NCI-H345 treated with DMSO at 0.1 percent for 48 hours (cell line): Measurements from ENCODE around the gene VIPR2.
"Not testable (repeated sequence)": the region's sequence is repeated elsewhere in the genome, so short reads cannot be mapped to it uniquely, and the experiment has no call there.

Source experiments
- DNase-seq: peaks from one replicate; lab custom pipeline; 2025; ENCODE audit not compliant: unreplicated experiment; lab: John Stamatoyannopoulos, UW

VIPR2 gene

DNA sequence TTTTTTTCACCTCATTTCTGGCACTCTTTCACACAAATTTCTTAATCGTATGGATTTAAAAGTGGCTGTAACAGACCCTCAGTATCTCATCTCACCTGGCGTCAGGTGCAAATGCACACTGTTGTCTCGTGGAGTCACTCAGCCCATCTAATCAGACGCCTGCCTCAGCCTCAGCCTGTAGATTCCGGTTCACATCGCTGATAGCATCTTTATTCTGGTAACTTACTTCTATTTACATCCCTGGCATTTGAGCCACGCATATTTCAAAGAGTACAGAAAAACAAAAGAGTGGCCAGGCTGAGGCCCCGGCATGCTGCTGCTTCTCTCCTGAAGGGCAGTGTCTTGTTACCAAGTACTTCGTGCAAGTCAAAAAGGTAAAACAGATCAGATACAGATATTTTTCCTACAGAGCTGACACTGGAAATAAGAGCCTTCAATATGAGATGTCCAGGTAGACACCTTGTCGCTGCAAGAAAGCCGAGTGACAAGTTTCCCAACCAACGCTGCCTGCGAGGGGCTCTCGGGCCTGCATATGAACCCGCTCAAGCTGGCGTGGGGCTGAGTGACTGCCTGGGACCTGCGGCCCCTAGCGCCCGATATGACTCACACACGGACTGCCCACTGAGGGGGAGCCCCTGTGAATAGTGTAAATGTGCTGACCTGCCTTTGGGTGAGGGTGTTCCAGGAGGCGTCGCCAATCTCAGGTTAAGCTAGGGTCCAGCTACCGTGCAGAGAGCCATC is 4.3 kb downstream of the VIPR2 start:
- DNase-seq: no peak

DNA sequence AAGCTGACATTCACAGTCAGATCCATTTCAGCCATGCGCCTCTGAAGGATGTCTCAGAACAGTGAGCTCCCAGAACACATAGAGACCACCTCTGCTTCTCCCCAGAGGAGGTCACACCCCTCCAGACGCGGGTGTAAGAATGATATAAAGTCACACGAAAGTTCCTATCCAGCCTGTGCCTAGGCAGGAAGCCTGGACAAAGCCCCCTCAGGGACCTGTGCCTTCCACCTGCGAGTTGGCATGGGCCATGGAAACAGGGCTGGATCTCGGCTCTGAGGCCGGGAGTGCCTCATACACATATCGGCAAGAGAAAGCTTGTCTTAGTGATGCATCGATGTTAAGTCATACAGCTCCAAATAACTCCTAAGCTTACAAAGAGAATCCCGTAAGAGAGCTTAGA is 5.0 kb downstream of the VIPR2 start:
- DNase-seq: no peak

DNA sequence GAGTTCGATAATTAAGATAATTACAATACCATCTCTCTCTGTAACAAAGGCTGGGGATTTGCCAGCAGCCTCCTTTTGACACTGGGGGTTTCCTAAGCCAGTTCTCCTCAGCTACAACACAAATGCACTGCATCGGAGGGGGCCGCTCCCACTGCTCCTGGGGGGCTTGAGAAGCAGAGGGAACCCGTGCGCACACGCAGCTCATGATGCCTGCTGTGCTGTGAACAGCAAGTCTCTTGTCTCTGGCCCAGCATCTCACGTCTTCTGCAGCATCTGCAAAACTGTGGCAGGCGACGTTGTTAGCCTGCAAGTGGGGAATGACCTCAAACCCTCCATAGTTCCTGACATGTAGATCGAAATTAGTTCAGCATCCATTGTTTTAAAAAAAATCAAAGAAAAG is 5.5 kb downstream of the VIPR2 start:
- no peak for DNase-seq

DNA sequence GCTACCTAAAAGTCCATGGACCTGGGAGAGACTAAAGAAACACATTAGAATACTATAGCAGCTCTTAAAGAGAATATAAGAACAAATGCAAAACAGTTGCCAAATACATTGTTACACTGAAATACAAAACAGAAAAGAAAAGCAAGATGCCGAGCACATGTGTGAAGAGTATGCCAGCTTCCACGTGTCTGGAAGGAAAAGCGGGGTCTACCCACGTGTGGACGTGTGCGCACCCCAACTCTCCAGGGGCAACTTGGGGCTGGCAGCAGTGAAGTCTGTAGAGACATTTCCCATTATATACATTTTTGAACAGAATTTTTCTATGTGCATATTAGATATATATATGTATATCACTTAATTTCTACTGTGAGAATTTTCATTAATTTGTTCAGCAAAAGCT is 6.2 kb downstream of the VIPR2 start:
- DNase-seq: no peak

DNA sequence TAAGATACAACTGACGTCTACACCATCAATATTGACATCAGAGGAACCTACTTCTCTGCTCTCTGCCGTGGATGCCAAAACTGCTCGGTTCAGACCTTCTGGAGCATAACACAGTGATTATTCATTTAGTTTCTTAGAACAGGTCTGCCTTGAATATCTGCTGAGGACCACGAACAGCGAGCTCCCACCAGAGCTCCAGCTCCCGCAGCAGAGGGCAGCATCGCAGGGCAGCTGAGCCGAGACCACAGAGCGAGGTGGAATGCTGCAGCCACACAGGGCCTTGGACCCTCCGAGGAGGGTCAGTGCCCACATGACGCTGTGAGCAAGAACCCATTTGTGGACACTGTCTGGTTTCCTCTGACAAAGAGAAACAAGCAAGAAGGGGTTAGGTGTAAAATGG is 6.8 kb downstream of the VIPR2 start:
- no peak for DNase-seq

DNA sequence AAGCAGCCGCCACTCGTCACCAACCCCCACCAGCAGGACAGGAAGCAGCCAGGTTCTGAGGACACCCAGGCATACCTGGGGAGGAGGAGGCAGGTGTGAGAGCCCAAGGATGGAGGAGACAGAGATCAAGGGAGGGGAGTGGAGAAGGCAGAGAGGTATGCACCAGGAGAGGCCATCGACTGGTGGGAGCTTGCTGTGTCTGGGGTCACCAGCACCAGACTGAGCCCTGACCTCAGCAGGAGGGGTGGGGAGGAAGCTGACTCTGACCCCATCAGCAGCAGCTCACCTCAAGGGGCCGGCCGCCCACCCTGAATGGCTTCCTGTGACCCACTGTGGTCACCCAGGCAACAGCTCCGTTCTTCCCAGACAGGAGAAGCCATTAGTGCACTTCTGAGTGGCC is 7.8 kb downstream of the VIPR2 start:
- no peak for DNase-seq

DNA sequence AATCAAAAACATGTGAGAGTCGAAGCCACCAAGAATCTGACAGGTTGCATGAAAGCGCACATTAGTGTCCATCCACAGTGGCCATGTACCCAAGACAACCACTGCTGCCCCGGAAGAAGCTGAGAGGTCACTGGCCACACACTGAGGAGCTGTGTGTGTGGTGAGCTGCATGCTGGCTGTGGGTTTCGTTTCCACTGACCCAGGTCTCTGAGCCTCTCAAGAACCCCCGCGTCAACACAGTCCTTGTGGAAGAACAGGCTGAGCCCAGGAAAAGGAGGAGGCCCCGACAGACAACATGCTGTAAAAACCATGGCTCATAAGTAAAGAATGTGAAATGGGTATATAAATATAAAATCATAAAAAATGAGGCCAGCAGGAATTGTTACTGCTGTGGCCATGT is 8.2 kb downstream of the VIPR2 start:
- DNase-seq: no peak

DNA sequence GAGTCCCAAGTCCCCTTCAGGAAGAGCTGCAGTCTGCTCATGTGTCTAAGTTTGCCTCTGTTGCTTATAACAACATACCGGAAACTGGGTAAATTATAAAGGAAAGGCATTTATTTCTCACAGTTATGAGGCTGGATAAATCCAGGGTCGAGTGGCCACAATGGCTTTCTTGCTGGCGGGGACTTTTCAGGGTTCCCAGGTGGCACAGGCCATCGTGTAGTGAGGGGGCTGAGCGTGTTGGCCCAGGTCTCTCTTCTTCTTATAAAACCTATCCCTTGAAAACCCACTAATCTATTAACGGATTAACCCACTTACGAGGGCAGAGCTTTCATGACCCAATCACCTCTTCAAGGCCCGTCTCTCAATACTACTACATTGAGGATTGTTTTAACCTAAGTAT is 8.7 kb downstream of the VIPR2 start:
- no peak for DNase-seq

DNA sequence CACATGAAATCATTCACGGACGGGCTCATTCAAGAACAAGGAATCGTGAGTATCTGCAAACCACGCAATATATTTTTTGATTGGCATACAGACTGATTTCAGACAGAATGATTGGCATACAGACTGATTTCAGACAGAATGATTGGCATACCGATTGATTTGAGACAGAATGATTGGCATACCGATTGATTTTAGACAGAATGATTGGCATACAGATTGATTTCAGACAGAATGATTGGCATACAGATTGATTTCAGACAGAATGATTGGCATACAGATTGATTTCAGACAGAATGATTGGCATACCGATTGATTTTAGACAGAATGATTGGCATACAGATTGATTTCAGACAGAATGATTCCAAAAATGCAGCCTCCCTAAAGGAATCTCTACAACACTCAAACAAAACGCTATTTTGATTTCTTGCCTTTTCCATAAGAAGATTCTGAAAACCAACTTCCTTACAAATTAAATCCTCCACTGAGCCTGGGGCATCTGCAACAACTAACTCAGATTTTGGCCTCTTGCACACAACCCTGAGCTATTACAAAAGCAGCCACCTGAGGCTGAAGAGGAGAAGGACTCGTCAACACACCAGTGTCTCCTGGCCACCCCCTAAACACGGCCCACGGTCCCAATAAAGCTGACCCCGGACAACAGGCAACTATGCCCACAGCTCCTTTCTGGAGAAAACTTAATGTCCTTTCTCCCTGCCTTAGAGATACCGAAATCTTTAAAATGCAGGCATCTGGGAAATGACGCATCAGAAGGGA is 11.8 kb downstream of the VIPR2 start:
- not testable (repeated sequence) for DNase-seq

DNA sequence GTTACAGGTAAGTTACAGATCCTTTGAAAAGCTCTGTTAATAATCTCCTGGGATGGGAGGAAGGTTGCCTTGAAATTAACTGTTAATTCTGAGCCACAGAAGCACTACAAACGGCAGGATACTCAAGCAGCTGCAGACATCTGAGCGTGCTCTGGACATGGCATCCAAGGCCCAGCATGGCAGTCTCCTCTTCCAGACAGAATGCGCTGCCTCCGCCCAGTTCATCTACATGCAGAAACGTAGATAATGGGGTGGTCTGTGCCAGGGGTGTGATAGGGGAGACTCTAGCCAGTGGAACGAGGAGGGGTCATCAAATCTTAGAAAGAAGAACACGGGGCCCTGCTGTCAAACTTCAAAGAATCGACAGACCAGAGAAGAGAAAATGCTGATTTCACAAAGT is 13.8 kb downstream of the VIPR2 start:
- DNase-seq: no peak

DNA sequence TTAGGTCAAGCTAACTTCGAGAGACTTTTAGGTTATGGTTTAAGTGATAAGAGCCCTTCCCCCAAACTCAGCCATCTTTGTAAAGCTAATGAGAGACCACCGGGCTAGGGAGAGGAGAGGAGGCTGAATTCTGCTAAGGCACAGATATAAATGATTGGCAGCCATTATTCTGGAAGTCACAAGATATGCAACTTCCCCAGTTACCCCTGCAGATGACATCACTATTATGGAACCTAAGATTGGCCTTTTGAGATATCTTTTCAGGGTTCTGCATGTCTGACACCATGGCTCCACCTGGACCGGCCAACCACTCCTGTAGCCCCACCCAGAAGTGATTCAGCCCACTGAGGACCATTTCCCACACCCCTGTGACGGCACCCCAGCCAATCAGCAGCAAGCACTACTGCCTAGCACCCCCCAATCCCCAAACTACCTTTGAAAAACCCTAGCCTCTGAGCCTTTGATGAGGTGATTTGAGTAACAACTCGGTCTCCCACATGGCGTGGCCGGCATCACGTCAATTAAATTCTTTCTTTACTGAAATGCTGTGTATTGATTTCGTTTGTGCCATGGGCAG is 14.4 kb downstream of the VIPR2 start:
- DNase-seq: no peak

DNA sequence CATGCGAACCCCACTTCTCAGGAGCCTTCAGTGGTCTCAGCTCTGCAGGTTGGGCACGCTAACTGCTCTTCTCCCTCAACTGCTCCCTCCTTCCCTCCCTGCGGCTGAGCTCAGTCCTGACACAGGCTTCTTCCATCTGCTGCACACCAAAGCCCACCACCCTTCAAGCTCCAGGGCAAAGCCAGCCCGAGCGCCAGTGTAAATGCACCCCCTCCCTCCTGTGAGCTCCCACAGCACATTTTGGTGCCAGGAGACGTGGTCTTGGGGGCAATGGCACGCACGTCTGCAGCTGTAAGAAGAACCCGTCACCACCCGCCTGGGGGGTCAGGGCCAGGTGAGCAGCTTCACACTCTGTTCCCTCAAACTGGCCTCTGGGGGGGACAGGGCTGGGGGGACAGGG is 15.9 kb downstream of the VIPR2 start:
- DNase-seq: no peak

DNA sequence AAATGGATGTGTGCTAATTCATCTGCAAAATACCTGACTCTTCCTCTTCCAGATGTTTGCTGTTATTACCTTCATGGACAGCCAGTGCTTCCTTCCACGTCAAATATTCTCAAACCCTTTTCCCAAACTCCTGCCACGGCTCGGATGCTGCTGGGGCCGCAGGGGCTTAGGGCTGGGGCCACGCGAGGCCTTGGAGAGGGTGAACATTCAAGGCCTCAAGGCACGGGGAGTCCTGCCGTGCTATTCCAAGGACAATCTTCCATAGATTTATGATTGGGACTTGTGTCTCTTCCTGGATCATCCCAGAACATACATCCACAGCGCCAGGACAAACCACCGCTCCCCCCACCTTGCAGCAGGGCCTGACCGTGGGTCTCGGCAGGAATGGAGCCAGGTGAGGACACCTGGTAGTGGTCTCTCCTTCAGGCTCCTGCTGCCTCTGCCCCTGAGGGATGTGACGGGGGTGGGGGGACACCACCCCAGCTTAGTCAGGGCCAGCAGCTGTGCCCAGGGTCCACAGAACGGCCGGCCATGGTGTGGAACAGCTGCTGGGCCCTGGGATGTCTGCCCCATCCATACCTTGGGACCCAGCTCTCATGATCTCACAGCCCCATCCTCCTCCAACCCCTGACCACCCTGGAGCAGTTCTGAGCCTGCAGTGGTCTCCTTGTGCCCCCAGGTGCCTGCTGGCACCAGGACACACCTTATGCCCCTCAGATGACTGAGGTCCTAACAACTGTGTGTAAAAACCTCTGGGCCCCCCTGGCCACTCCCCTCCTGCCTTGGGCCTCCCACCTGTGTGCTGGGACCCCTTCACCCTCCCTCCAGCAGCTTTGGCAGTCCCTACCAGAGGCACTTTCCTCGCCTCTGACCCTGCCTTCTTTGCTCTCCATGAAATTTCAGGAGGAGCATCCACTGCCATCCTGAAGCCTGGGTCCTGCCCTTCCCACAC is 16.7 kb downstream of the VIPR2 start:
- DNase-seq: no peak

DNA sequence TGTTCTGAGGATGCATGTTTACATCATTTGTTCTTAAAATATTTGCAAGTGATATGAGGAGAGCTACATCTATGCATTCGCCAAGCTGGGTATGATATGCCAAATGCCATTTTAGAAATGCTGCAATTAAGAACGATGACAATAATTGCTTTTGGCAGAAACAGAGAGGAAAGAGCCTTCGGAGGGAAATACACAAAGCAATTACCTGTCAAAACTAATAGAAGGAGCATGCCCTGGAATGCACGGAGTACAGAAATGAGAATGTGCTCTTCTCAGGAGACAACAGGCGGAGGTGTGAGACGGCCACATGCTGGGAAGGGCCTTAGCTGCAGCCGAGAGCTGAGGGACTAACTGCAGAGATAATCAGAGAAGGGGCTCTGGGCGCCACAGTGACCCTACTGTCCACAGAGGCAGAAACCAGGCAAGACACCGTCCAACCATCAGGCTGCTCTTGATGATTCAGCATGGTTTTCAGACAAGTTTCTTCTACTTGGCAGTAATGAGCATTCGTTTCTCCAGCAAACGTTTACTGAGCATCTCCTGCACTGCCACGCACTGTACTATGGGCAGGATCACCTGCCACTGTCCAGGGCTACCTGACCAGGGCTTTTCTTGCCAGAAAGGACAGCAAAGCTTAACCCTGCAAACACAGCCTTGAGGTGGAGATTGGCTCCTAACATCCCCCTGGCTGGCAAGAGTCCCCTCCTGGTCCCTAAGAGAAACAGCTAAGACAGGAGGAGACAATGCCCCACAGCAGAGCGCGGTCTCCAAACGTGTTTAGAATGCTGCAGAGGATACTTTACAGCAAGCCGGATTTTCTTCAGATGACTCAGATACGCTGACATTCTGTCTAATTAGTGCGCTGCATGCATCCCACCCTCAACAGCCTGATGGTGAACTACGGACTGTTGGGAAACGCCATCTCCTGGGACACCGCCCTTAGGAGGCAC is 18.1 kb downstream of the VIPR2 start:
- DNase-seq: no peak

DNA sequence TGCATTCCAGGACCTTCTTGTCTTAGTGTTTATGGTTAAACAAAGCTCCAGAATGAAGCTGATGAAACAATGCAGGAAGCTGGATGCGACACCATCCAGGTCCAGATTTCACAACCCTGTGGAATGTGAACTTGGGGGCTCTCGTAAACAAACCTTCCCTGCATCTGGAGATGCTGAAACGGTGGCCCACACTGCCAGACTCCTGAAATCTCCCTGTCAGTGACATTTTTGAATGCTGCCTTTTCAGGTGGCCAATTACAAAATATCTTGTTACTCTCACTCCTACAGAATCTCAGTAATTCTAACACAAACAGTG is 18.8 kb downstream of the VIPR2 start:
- no peak for DNase-seq

DNA sequence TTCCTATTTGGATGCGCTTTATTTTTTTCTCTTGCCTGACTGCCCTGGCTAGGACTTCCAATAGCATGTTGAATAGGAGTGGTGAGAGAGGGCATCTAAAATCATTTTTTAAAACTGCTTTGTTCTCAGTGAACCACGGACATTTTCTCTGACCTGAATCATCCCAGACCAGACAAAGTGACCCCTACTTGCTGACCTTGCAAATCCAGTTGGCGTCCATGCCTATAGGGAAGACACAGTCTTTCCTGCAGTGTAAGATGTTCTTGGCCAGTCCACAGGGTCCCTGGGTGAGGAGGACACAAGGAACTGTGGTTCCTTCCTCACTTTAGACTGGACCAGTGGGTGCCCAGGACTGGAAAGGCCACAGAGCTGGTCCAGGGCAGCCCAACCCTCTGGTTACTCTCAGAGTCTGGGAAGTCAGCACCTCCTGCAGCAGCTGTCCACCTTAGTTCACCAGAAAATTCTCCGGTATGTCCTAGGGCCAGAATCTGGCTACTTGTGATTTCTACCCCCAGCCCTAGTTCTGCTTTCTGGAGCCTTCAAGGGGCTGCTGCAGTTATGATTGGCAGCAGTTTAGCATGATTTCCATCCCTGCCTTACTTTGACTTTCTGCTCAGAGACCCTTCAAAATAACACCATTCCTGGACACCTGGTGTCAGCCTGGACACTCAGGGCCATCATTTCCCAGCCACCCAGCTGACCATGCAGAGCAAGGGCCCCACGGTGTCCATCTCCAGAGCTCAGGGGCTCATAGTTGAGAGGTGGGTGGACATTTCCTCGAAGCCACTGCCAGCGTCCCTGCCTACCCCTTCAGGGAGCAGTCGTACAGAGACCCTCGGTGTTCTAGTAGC is 19.3 kb downstream of the VIPR2 start:
- no peak for DNase-seq

DNA sequence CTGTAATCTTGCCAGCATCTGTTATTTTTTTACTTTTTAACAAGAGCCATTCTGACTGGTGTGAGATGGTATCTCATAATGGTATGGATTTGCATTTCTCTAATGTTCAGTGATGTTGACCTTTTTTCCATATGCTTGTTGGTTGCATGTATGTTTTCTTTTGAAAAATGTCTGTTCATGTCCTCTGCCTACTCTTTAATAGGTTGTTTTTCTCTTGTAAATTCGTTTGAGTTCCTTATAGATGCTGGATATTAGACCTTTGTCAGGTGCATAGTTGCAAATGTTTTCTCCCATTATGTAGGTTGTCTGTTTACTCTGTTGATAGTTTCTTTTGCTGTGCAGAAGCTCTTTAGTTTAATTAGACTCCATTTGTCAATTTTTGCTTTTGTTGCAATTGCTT is 20.9 kb downstream of the VIPR2 start:
- DNase-seq: not testable (repeated sequence)

DNA sequence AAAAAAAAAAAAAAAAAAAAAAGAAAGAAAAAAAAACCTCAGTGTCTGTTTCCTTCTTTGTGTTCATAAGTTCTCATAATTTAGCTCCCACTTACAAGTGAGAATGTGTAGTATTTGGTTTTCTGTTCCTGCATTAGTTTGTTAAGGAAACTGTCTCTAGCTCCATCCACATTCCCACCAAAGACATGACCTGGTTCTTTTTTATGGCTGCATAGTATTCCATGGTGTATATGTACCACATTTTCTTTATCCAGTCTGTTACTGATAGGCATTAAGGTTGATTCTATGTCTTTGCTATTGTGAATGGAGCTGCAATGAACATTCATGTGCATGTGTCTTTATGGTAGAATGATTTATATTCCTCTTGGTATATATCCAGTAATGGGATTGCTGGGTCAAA is 21.4 kb downstream of the VIPR2 start:
- not testable (repeated sequence) for DNase-seq

DNA sequence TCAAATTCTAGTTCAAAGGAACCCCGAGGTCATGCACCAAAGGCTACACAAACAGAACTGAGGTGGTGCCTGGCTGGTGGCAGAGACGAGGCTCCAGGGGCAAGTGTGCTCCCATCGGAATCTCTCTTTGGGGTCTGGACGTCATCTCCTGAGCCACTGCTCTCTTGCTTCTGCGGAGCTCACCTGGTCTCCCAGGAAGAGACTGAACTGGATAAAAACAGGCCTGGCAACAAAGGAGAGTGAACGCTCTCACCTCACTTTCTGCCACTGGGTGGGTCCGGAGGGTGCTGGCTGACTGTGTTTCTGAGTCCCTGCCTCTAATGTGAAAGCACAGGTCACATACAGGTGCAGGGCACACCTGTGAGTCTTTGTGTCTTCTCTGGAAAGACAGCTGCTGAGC is 22.4 kb downstream of the VIPR2 start:
- DNase-seq: no peak
